PC-3 (cell line): Measurements from ENCODE around the gene WDR1. TPM values are rescaled to one million over a fixed set of nuclear protein-coding genes. Genes with fewer than 3 reads are reported as not detected.
A peak's percentile ranks its signal among the peaks of the same experiment; 100 is the strongest.

Source experiments
- ATAC-seq: fragments of 200-7000 bp; cut with Tn5 transposase; 2 replicates; pipeline ENCODE4 v1.9.1; 2020; ENCODE audit warnings: mild to moderate bottlenecking, moderate library complexity
- BruUV-seq: library from RNA; stranded (reverse); fragments of 400-500 nt; replicated peaks from 2 replicates; lab custom pipeline; 2021; lab: Mats Ljungman, UMichigan
- CTCF ChIA-PET: fragments of 300-600 bp; sonication (Branson Sonifier 250); formaldehyde crosslinking; loops from one replicate; lab custom pipeline; 2022; ENCODE audit warnings: antibody characterized with exemption; lab: Charles Lee
- POLR2A ChIA-PET: fragments of 300-600 bp; sonication (Branson Sonifier 250); formaldehyde crosslinking; loops from one replicate; lab custom pipeline; 2022; ENCODE audit warnings: antibody characterized with exemption; ENCODE audit not compliant: unreplicated experiment; lab: Charles Lee
- DNase-seq: peaks from one replicate; pipeline ENCODE4 v3.0.0-alpha.2; 2015
- H2AFZ ChIP-seq: fragments of 300-600 bp; sonication (generic); 2 replicates; pipeline ENCODE4 v1.6.0; 2016; ENCODE audit warnings: antibody characterized with exemption, low read length
- H3F3A ChIP-seq: fragments of 300-600 bp; sonication (generic); one replicate; pipeline ENCODE4 v1.6.0; 2017; ENCODE audit warnings: antibody characterized with exemption, low read length, control low read depth, mild to moderate bottlenecking; ENCODE audit not compliant: unreplicated experiment
- H3K27ac ChIP-seq: fragments of 300-600 bp; sonication (generic); 2 replicates; pipeline ENCODE4 v1.5.1; 2016; ENCODE audit warnings: mild to moderate bottlenecking, low read length
- H3K27me3 ChIP-seq: fragments of 300-600 bp; sonication (generic); 2 replicates; pipeline ENCODE4 v1.6.1; 2016; ENCODE audit warnings: low read length, mixed read lengths
- H3K36me3 ChIP-seq: fragments of 300-600 bp; sonication (generic); 2 replicates; pipeline ENCODE4 v1.6.1; 2016; ENCODE audit warnings: low read depth, mixed run types, low read length, mixed read lengths
- H3K4me1 ChIP-seq: fragments of 300-600 bp; sonication (generic); 2 replicates; pipeline ENCODE4 v1.5.1; 2016; ENCODE audit warnings: low read length; ENCODE audit not compliant: insufficient read depth
- H3K4me2 ChIP-seq: fragments of 300-600 bp; sonication (generic); 2 replicates; pipeline ENCODE4 v1.6.0; 2016; ENCODE audit warnings: low read length
- H3K4me3 ChIP-seq: fragments of 300-600 bp; sonication (generic); 2 replicates; pipeline ENCODE4 v1.5.1; 2016; ENCODE audit warnings: mild to moderate bottlenecking, low read length, mixed read lengths
- H3K79me2 ChIP-seq: fragments of 300-600 bp; sonication (generic); 2 replicates; pipeline ENCODE4 v1.6.1; 2017; ENCODE audit warnings: low read length, mixed read lengths
- H3K9ac ChIP-seq: fragments of 300-600 bp; sonication (generic); 2 replicates; pipeline ENCODE4 v1.6.0; 2016; ENCODE audit warnings: mild to moderate bottlenecking, low read length
- H3K9me2 ChIP-seq: fragments of 300-600 bp; sonication (generic); replicated peaks from 2 replicates; pipeline ENCODE4 v1.6.1; 2016; ENCODE audit warnings: mixed run types, low read length, mixed read lengths
- H3K9me3 ChIP-seq: fragments of 300-600 bp; sonication (generic); 2 replicates; pipeline ENCODE4 v1.6.1; 2016; ENCODE audit warnings: low read length, mixed read lengths
- H4K20me1 ChIP-seq: fragments of 300-600 bp; sonication (generic); 2 replicates; pipeline ENCODE4 v1.6.1; 2016; ENCODE audit warnings: low read length, mixed read lengths
- EZH2 ChIP-seq: fragments of 300-600 bp; sonication (generic); IDR thresholded peaks from one replicate; pipeline ENCODE4 v1.6.1; 2017; ENCODE audit warnings: antibody characterized with exemption, mild to moderate bottlenecking, low read length; ENCODE audit not compliant: unreplicated experiment
- EZH2phosphoT487 ChIP-seq: fragments of 300-600 bp; sonication (generic); IDR thresholded peaks from 2 replicates; pipeline ENCODE4 v1.6.1; 2018; ENCODE audit warnings: mild to moderate bottlenecking, antibody characterized with exemption, low read length, borderline replicate concordance
- intact Hi-C: fragments of 100-400 bp; cut with micrococcal nuclease; formaldehyde crosslinking; loops from 2 replicates; pipeline ENCODE4 v1.9.0; 2023
- total RNA-seq: library from RNA; depleted of rRNA; stranded (reverse); fragments of >200 nt; gene quantifications from 2 replicates; pipeline ENCODE4 v1.2.3, GENCODE V29; 2014
- TF ChIP-seq, protein P1 (sequence below): fragments of 300-600 bp; sonication (generic); conservative IDR thresholded peaks from 2 replicates; pipeline ENCODE4 v1.5.1; 2017; ENCODE audit warnings: antibody characterized with exemption, low read depth, mild to moderate bottlenecking, low read length

Gene WDR1
- total RNA-seq, 1 experiment from 2014 or later: 150 TPM

DNA sequence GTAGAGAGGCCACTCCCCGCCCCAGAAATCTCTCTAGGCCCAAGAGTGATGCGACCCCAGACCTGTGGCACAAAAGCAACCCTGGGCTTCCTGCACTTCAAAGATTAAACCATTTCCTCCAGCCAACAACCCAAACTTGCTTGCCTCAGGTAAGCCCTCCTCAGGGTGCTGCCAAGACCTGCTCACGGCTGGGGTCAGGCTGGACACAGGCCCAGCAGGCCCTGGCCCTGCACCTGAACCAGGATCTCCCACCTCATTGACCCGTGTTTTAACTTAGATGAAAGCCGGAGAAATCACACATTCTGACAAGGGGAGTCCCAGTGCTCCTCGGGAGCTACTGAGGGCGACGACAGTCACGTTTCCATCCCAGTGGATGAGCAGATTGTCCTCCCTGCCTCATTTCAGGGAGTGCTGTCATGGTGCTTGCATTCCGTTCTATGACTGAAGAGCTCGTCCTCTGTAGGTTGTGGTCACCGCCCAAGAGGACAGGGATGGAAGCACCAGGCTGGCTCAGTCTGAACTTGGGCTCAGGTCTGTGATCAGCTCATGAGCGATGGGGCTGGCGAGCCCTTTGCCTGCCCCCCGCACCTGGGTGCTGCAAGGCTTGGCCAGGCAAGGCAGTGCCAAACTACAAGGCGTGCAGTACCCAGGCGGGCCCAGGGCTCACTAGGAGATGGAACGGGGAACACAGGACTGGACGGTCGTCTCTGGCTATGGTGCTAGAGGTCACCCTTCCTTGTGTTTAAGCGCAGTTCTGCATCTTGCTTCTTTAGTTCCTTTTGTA lies 25.9 kb downstream of the WDR1 start:
- TF ChIP-seq, protein P1, sequence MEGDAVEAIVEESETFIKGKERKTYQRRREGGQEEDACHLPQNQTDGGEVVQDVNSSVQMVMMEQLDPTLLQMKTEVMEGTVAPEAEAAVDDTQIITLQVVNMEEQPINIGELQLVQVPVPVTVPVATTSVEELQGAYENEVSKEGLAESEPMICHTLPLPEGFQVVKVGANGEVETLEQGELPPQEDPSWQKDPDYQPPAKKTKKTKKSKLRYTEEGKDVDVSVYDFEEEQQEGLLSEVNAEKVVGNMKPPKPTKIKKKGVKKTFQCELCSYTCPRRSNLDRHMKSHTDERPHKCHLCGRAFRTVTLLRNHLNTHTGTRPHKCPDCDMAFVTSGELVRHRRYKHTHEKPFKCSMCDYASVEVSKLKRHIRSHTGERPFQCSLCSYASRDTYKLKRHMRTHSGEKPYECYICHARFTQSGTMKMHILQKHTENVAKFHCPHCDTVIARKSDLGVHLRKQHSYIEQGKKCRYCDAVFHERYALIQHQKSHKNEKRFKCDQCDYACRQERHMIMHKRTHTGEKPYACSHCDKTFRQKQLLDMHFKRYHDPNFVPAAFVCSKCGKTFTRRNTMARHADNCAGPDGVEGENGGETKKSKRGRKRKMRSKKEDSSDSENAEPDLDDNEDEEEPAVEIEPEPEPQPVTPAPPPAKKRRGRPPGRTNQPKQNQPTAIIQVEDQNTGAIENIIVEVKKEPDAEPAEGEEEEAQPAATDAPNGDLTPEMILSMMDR: no peak
- no peak for TF ChIP-seq EZH2phosphoT487
- DNase-seq (no peak), ATAC-seq (no peak)
- Histone ChIP-seq H3K27ac (no peak overlapping the region), H3F3A (no peaks in the 10 kb centered on the region), H4K20me1 (no peaks in the 10 kb centered on the region), H3K9me2 (no peaks in the 10 kb centered on the region), H3K4me3 (no peak overlapping the region), H2AFZ (no peak overlapping the region), H3K36me3 (peaks cover 38% of the 10 kb centered on the region; the same call in 1 of the 2 replicates), H3K27me3 (no peaks in the 10 kb centered on the region), H3K79me2 (peaks cover 42% of the 10 kb centered on the region), H3K9me3 (no peaks in the 10 kb centered on the region), H3K4me1 (peaks cover 6% of the 10 kb centered on the region), H3K9ac (no peak overlapping the region), H3K4me2 (no peak overlapping the region)
- intact Hi-C loops: no loop called here
- BruUV-seq: no TSS peak
- ChIA-PET POLR2A (no interaction called here), CTCF (no interaction called here)

DNA sequence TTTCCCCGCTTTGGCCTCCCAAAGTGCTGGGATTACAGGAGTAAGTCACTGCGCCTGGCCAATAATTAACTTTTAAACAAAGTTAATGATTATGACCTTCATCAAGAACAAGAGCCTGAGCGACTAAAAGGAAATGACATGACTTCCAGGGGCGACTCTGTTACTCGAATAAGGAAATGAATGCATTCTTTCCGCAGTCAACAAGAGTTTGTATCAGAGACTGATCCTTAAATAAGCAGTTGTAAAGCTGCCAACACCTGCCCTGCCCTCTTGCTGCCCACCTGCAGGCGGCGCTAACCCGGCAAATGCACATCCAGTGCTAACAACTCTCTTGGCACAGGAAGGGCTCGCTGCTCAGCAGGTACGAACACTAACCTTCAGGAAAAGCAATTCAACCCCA lies 27.3 kb downstream of the WDR1 start:
- DNase-seq (peak; percentile 19), ATAC-seq (no peak)
- Histone ChIP-seq H3K4me3 (no peak overlapping the region), H3K27me3 (no peaks in the 10 kb centered on the region), H3K4me2 (no peak overlapping the region), H3K79me2 (peaks cover 28% of the 10 kb centered on the region), H3K27ac (no peak overlapping the region), H3K9me2 (no peaks in the 10 kb centered on the region), H3F3A (no peaks in the 10 kb centered on the region), H3K9ac (no peak overlapping the region), H3K9me3 (no peaks in the 10 kb centered on the region), H3K4me1 (no peaks in the 10 kb centered on the region), H3K36me3 (peaks cover 29% of the 10 kb centered on the region; the same call in 1 of the 2 replicates), H4K20me1 (no peaks in the 10 kb centered on the region), H2AFZ (no peak overlapping the region)
- ChIA-PET POLR2A (no interaction called here), CTCF (no interaction called here)
- no peak for TF ChIP-seq EZH2phosphoT487
- TF ChIP-seq, protein P1: peak; percentile 57
- no TSS peak for BruUV-seq
- intact Hi-C loops: no loop called here

DNA sequence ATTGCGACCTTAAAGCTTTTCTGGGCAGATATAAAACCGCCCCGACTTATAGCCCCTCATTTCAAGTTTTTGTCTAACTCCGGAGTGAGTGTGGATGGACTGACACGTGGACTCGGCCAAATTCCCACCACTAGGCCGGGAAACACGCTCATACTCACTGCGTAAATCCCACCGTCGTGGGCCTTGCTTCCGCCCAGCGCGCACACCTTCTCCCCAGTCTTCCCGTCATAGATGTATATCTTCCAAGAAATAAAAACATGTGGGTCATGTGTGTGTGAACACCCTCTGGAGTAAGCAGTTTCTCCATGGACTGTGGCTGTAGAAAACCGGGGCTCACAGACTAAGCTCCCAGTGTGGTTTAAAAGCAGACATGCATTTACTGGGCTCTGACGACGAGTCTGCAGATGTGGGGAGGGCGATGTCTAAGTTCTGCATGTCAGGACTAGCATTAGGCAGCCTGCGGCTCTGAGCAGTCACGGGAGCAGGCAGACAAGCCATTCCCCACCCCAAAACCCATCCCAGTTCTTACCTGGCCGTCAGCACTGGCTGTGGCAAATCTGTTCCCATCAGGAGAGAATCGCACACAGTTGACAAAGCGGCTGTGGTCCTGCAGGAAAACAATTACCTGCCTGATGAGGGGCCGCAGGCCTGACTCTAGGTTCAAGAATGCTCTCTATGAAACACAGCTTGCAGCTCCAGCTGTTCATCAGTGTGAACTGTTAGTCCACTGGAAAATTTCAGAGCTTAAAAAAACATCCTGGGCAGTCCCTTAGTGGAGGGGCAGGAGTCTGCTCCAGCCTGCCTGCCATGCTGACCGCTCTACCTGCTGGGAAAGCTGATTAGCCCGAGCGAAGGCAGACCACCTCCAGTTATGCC lies 28.2 kb downstream of the WDR1 start:
- TF ChIP-seq EZH2 (no peak), EZH2phosphoT487 (no peak)
- TF ChIP-seq, protein P1: no peak
- Histone ChIP-seq H4K20me1 (no peaks in the 10 kb centered on the region), H3K9me2 (no peaks in the 10 kb centered on the region), H3K36me3 (peaks cover 22% of the 10 kb centered on the region; the same call in 1 of the 2 replicates), H3K9ac (no peak overlapping the region), H2AFZ (no peak overlapping the region), H3K4me2 (no peak overlapping the region), H3K4me1 (no peaks in the 10 kb centered on the region), H3K9me3 (no peaks in the 10 kb centered on the region), H3K27me3 (no peaks in the 10 kb centered on the region), H3F3A (no peaks in the 10 kb centered on the region), H3K79me2 (peaks cover 19% of the 10 kb centered on the region), H3K27ac (no peak overlapping the region), H3K4me3 (no peak overlapping the region)
- intact Hi-C loops: no loop called here
- ChIA-PET CTCF (no interaction called here), POLR2A (no interaction called here)
- ATAC-seq: no peak
- BruUV-seq: no TSS peak
- DNase-seq: no peak
